Measurements from ENCODE around the gene TRIM44.
"Not testable (repeated sequence)": the region's sequence is repeated elsewhere in the genome, so short reads cannot be mapped to it uniquely, and the experiment has no call there.

Gene TRIM44

GRCh38 chr11:35672608-35673007 lies 10.0 kb downstream of the TRIM44 start:
- DNase-seq (ENCODE audit: low read depth): no peak

DNA sequence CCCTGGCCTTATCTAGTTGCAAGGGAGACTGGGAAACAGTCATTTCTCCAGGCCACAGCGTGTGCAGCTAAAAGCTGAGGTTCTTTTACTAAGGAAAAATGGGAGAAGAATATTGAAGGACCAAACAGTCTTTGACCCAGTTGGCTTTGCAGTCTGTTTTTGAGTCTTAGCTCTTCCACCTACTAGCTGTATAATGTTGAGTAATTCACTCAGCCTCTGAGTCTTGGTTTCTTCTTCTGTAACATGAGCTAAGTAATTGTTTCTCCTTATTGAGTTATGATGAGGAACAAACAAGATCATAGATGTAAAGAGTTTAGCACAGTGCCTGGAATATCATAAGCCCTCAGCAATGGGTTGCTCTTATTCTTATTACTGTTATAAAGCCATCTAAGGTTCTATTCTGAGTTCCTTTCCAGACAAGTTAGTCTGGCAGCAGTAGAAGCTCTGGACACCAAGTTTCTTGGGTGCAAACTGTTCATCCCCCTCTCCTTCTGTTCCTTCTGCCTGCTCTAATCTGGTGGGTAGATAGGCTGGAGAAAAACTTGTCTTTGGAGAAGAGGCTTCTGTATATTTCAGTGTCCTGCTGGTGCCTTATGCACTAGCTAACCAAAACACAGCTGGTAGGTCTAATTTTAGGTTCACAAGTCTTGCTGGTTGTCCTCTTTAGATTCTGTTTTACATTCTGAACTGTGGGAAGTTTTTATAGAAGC lies 13.5 kb downstream of the TRIM44 start:
- no peak for DNase-seq (ENCODE audit: low read depth)

GRCh38 chr11:35676611-35676965 lies 14.0 kb downstream of the TRIM44 start:
- no peak for DNase-seq (ENCODE audit: low read depth)

DNA sequence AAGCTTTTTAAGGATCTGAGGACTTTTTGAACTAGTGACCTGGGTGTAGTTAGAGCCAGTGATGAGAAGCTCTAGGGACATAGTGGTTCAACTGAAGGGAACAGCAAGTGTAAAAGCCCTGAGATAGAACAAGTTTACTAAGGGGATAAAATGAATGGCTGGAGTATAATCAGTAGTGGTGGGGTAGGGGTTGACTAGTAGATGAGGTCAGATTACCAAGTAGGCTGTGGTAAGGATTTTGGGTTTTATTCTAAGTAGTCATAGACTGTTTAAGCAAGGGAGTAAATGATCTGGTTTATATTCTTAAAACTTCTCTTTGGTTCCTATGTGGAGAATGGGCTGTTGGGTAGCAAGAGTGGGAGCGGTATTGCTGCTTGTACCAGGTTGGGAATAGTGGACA lies 15.3 kb downstream of the TRIM44 start:
- DNase-seq (ENCODE audit: low read depth): no peak

DNA sequence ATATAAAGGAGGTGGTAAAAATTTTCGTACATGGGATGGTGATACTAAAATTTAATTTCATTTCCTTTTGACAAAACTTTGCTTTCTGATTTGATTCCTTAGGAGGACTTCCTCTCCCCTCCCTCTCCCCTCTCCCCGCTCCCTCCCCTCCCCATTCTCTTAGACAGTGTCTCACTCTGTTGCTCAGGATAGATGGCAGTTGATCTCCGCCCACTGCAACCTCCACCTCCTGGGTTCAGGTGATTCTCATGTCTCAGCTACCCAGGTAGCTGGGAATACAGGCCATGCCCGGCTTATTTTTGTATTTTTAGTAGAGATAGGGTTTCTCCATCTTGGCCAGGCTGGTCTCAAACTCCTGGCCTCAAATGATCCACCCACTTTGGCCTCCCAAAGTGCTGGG lies 15.9 kb downstream of the TRIM44 start:
- no peak for DNase-seq (ENCODE audit: low read depth)

DNA sequence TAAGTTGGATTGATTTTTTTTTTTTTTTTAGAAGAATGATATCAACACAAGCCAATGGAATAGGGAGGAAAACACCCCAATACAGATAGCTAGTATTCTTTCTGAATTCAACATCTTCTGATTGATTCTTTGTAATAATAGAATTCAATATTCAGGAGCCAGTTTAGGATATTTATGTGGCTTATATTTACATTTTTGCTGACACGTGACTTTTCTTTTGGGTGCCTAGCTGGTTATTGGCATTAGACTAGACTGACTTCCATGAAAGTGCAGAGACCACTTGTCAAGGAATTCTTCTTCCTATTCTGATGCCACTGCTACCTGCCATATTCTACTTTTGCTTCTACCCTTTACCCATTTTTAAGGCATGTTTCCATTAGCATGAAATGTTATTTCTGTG lies 16.4 kb downstream of the TRIM44 start:
- no peak for DNase-seq (ENCODE audit: low read depth)

DNA sequence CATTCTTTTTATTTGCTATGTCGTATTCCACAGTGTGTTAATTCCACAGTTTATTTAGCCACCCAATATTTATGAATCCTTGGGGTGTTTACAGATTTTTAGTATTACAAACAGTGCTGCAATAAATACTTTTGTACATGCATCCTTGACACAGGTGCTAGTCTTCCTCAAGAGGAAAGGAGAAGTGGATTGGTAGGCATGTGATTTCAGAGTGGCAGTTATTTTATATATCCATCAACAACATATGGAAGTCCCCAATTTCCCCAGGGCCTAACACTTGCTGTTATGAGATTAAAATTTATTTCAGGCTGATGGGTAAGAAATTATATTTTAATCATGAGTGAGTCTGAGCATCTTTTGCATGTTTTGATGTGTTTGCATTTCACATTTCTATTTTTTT lies 17.9 kb downstream of the TRIM44 start:
- DNase-seq (ENCODE audit: low read depth): no peak

DNA sequence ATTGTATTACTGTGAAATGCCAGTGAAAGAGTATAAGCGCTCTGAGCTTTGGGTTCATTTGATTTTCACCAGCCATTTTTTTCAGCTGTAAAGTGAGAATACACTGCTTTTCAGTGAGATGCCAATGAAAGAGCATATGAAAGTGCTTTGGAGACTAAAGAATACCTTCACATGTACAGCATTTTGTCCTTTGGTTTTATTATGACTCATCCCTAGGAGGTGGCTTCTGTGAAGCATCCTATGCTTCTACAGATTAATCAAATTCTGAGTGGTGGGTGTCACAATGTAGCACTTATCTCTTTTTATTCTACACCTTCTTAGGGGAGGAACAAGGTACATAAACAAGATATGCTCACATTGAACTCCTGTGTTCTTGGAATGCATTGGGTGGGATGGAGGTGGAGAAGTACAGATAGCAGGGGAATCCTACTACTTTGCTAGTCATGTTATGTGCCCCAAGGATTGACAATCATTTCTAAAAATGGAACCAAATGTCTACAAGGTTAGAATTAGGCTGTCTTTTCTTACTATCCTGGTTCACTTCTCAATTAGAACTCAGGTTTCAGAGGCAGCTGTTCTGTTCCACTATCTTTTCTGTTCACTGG lies 18.7 kb downstream of the TRIM44 start:
- DNase-seq (ENCODE audit: low read depth): no peak

- DNase-seq (ENCODE audit: low read depth): no peak
Observed at GRCh38 chr11:35682230-35683173, 19.9 kb downstream of the TRIM44 start.

GRCh38 chr11:35683728-35684339 lies 21.3 kb downstream of the TRIM44 start:
- no peak for DNase-seq (ENCODE audit: low read depth)

DNA sequence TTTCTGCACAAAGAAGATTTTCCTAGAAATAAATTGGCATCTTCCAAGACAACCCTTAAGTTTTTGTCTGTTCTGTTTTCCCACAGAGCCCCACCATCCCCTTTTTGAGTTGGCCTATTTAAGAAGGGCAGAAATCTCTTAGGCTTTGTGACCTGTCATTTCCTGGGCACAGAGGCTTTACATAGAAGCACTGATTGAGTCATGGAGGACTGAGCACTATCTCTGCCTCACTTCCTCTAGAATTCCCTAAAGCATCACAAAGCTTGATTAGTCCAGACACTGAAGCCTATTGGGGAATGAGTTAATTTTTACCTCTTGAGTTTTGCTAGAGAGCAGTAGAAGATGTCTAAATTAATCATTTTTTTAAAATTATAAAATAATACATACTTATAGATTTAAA lies 25.4 kb downstream of the TRIM44 start:
- no peak for DNase-seq (ENCODE audit: low read depth)

- DNase-seq (ENCODE audit: low read depth): no peak
Observed at GRCh38 chr11:35689081-35689996, 26.8 kb downstream of the TRIM44 start.

GRCh38 chr11:35702126-35702525 lies 39.6 kb downstream of the TRIM44 start:
- no peak for DNase-seq (ENCODE audit: low read depth)

DNA sequence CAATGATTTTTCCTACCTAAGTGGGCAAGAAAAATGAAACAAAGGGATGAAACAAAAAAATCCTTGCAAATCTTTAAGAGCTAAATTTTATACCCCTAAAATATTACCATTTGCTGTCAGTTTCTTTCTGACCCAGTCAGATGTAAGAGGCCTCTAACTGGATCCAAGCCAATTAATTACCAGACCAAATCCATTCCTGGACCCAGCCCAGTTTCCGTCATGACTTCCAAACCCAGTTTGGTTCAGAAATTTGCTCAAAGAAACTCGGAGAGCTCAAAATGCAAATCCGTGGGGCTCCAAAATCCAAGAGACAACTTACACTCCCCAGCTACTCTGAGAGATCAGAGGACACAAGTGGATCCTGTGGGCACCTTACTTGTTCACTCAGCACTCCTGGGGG lies 46.8 kb downstream of the TRIM44 start:
- DNase-seq (ENCODE audit: low read depth): no peak

GRCh38 chr11:35711173-35711910 lies 48.8 kb downstream of the TRIM44 start:
- no peak for DNase-seq (ENCODE audit: low read depth)

DNA sequence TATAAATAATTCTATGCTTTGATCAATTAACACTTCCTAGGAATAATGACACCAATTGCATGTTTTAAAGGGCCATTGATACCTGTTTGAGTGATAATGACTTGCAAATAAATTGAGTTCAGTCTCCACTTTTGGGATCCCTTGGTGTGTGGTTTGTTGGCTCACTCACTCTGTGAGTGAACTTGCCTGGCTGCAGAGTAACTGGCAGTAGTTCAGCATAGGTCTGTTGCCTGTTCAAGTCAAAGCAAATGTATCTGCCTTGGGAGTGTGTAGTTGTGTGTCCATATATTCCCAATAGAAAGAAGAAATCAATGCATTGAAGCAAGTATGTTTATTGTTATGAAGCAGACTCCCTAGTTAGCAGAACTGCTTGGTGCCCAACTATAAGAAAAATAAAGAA lies 49.3 kb downstream of the TRIM44 start:
- no peak for DNase-seq (ENCODE audit: low read depth)

DNA sequence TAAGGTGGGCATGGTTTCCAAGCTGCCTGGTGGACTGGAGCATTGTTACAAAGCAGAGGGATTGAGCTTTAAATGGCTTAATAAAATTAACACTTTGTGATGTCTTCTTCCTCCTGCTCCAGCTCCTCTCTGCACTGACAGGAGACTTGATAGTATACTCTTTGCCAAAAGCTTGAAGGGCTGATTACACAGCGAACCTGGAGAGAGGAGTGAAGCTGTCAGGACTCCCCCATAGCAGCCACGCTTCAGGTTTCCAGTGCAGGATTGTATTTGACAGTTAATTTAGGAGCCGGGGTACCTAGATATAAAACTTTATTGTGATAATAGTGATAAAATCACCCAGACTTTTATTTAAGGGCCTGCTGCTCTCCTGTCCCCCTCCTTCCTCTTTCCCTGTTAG lies 50.0 kb downstream of the TRIM44 start:
- DNase-seq (ENCODE audit: low read depth): no peak

GRCh38 chr11:35714882-35715627 lies 52.5 kb downstream of the TRIM44 start:
- DNase-seq (ENCODE audit: low read depth): no peak

- not testable (repeated sequence) for DNase-seq (ENCODE audit: low read depth)
Observed at GRCh38 chr11:35715677-35716076, 53.1 kb downstream of the TRIM44 start.

- no peak for DNase-seq (ENCODE audit: low read depth)
Observed at GRCh38 chr11:35717043-35717442, 54.5 kb downstream of the TRIM44 start.
